H1 (cell line): ENCODE data around the gene GDF15. TPM values are rescaled to one million over a fixed set of nuclear protein-coding genes. Genes with fewer than 3 reads are reported as not detected.

Experiments
- BACH1 ChIP-seq: IDR thresholded peaks from 2 replicates; pipeline ENCODE4 v1.6.1; 2012; ENCODE audit warnings: low read length, improper control_type of control experiment
- GTF2F1 ChIP-seq: IDR thresholded peaks from 2 replicates; pipeline ENCODE4 v1.6.1; 2012; ENCODE audit warnings: low read depth, low read length, improper control_type of control experiment, borderline replicate concordance
- JUND ChIP-seq: IDR thresholded peaks from 2 replicates; pipeline ENCODE4 v1.6.1; 2011; ENCODE audit warnings: mild to moderate bottlenecking, improper control_type of control experiment, low read length
- KDM1A ChIP-seq: fragments of 200-600, 300-600 bp; sonication (generic); IDR thresholded peaks from 2 replicates; pipeline ENCODE4 v1.7.1; 2016; ENCODE audit warnings: mild to moderate bottlenecking, low read length, borderline replicate concordance
- NANOG ChIP-seq: IDR thresholded peaks from 2 replicates; pipeline ENCODE4 v1.6.1; 2011; ENCODE audit warnings: low read length, low read depth, mild to moderate bottlenecking, inconsistent platforms; ENCODE audit not compliant: insufficient read depth, poor library complexity, severe bottlenecking
- RFX5 ChIP-seq: IDR thresholded peaks from 2 replicates; pipeline ENCODE4 v1.6.1; 2011; ENCODE audit warnings: low read depth, low read length, improper control_type of control experiment, borderline replicate concordance
- SIN3A ChIP-seq, 2 experiments: IDR thresholded peaks in 1 of 2; conservative IDR thresholded peaks in 1 of 2; 2 replicates each; pipeline ENCODE4 v1.6.1; 2011 to 2012; ENCODE audit warnings: low read length in 2 of 2, improper control_type of control experiment in 1 of 2, low read depth in 1 of 2, mild to moderate bottlenecking in 1 of 2
- TAF7 ChIP-seq: optimal IDR thresholded peaks from 2 replicates; pipeline ENCODE3; 2011; ENCODE audit warnings: low read depth, mild to moderate bottlenecking, inconsistent platforms, low read length, moderate library complexity, borderline replicate concordance
- polyA plus RNA-seq, 7 experiments: library from polyadenylated mRNA; depleted of rRNA in 3 of 7; stranded (reverse) in 5 of 7; unstranded in 2 of 7; fragments of >200 nt in 5 of 7; fragments of 200-250 nt in 2 of 7; gene quantifications; 1 replicate in 5 of 7; 2 replicates in 1 of 7; 4 replicates in 1 of 7; pipeline versions ENCODE4 v1.2.1 to v1.2.3, GENCODE V29; 2011 to 2013; ENCODE audit warnings: missing spikeins in 2 of 7, mixed read lengths in 2 of 7
- total RNA-seq: library from RNA; stranded (reverse); fragmentation: NEBNext Ultra II Directional; extraction: Animal tissue kit (Norgen Biotek cat#: 25700); gene quantifications from 2 replicates; pipeline ENCODE4 v1.2.1, GENCODE V29; 2021
- TF ChIP-seq, protein P1 (sequence below): IDR thresholded peaks from 2 replicates; pipeline ENCODE4 v1.6.1; 2012; ENCODE audit warnings: inconsistent platforms

GDF15 gene
- total and polyA plus RNA-seq, 2 of the 8 experiments (the other 6 are each of a cell fraction or from before 2014, with no cell fraction given), result 4.1 to 8.5 TPM

DNA sequence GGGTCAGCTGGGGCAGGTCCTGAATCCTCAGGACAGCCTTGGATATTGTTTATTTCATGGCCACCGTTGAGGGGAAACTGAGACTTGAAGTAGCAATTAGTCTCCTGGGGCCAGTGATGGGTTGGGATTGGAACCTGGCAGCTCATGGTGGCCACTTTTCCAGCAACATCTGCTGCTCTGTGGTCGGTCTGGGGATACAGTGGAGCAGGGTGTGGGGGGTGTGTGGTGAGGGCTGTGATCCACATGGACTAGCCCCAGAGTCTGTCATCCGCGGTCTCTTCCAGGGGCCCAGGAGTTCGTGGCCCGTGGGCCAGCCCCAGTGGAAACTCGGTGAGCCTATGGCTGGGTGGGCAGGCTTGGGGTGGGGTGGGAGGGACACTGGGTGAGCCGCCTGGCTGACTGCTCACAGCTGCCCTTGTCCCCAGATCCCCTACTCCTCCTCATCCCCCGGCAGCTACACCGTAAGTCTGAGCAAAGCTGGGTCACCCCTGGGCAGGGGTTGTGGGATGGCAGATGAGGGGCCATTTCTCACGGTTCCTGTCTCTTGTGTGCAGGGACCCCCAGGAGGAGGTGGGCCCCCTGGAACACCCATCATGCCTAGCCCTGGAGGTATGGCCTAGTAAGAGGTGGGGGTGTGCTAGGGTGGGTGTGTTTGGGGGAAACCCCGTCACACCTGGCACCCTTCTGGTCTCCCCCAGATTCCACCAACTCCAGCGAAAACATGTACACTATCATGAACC is 46.5 kb downstream of the GDF15 start (continued):
- TF ChIP-seq GTF2F1, result no peak
- TF ChIP-seq, protein P1, sequence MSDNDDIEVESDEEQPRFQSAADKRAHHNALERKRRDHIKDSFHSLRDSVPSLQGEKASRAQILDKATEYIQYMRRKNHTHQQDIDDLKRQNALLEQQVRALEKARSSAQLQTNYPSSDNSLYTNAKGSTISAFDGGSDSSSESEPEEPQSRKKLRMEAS, result no peak
- TF ChIP-seq RFX5, result no peak
- TF ChIP-seq NANOG, result no peak
- no peak for TF ChIP-seq BACH1
- TF ChIP-seq JUND, result no peak
- no peak for TF ChIP-seq KDM1A
- TF ChIP-seq TAF7, result no peak
- no peak for TF ChIP-seq SIN3A (conservative IDR thresholded peaks at IDR 0.05 in 1 of 2, IDR thresholded peaks at IDR 0.05 in 1 of 2; ENCODE audit: low read depth in 1 of 2, low read length in 2 of 2)
